ENCODE results near the gene EIF4E3.

Gene EIF4E3

GRCh38 chr3:71702131-71703024, 22.8 kb downstream of the EIF4E3 start:
- ATAC-seq: no peak
- TF ChIP-seq ZC3H10 (CRISPR knock-in tag; IDR thresholded peaks at IDR 0.05) (no peak), TSHZ2 (CRISPR knock-in tag; IDR thresholded peaks at IDR 0.05) (no peak), ARNTL (CRISPR knock-in tag; IDR thresholded peaks at IDR 0.05; ENCODE audit: borderline replicate concordance, low read depth) (no peak), ZFP30 (CRISPR knock-in tag; IDR thresholded peaks at IDR 0.05) (no peak), GLIS3 (CRISPR knock-in tag; IDR thresholded peaks at IDR 0.05) (no peak), ESRRG (CRISPR knock-in tag; IDR thresholded peaks at IDR 0.05) (no peak), CSDC2 (CRISPR knock-in tag; IDR thresholded peaks at IDR 0.05) (no peak), RARB (CRISPR knock-in tag; IDR thresholded peaks at IDR 0.05) (no peak), ZNF70 (CRISPR knock-in tag; IDR thresholded peaks at IDR 0.05) (no peak), ZNF565 (CRISPR knock-in tag; conservative IDR thresholded peaks at IDR 0.05; ENCODE audit: low read depth) (no peak), PPARA (CRISPR knock-in tag; IDR thresholded peaks at IDR 0.05; ENCODE audit: borderline replicate concordance) (no peak), BACH2 (CRISPR knock-in tag; IDR thresholded peaks at IDR 0.05; ENCODE audit: borderline replicate concordance) (no peak), ISL1 (CRISPR knock-in tag; IDR thresholded peaks at IDR 0.05) (no peak), OSR1 (CRISPR knock-in tag; IDR thresholded peaks at IDR 0.05) (no peak), TCF4 (CRISPR knock-in tag; IDR thresholded peaks at IDR 0.05; ENCODE audit: borderline replicate concordance) (no peak)
- TF ChIP-seq, protein P1, sequence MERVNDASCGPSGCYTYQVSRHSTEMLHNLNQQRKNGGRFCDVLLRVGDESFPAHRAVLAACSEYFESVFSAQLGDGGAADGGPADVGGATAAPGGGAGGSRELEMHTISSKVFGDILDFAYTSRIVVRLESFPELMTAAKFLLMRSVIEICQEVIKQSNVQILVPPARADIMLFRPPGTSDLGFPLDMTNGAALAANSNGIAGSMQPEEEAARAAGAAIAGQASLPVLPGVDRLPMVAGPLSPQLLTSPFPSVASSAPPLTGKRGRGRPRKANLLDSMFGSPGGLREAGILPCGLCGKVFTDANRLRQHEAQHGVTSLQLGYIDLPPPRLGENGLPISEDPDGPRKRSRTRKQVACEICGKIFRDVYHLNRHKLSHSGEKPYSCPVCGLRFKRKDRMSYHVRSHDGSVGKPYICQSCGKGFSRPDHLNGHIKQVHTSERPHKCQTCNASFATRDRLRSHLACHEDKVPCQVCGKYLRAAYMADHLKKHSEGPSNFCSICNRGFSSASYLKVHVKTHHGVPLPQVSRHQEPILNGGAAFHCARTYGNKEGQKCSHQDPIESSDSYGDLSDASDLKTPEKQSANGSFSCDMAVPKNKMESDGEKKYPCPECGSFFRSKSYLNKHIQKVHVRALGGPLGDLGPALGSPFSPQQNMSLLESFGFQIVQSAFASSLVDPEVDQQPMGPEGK (CRISPR knock-in tag; IDR thresholded peaks at IDR 0.05; ENCODE audit: borderline replicate concordance): no peak
- TF ChIP-seq, protein P2, sequence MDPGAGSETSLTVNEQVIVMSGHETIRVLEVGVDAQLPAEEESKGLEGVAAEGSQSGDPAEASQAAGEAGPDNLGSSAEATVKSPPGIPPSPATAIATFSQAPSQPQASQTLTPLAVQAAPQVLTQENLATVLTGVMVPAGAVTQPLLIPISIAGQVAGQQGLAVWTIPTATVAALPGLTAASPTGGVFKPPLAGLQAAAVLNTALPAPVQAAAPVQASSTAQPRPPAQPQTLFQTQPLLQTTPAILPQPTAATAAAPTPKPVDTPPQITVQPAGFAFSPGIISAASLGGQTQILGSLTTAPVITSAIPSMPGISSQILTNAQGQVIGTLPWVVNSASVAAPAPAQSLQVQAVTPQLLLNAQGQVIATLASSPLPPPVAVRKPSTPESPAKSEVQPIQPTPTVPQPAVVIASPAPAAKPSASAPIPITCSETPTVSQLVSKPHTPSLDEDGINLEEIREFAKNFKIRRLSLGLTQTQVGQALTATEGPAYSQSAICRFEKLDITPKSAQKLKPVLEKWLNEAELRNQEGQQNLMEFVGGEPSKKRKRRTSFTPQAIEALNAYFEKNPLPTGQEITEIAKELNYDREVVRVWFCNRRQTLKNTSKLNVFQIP (CRISPR knock-in tag; IDR thresholded peaks at IDR 0.05; ENCODE audit: borderline replicate concordance, low read depth): no peak
- TF ChIP-seq, protein P3, sequence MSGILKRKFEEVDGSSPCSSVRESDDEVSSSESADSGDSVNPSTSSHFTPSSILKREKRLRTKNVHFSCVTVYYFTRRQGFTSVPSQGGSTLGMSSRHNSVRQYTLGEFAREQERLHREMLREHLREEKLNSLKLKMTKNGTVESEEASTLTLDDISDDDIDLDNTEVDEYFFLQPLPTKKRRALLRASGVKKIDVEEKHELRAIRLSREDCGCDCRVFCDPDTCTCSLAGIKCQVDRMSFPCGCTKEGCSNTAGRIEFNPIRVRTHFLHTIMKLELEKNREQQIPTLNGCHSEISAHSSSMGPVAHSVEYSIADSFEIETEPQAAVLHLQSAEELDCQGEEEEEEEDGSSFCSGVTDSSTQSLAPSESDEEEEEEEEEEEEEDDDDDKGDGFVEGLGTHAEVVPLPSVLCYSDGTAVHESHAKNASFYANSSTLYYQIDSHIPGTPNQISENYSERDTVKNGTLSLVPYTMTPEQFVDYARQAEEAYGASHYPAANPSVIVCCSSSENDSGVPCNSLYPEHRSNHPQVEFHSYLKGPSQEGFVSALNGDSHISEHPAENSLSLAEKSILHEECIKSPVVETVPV (CRISPR knock-in tag; IDR thresholded peaks at IDR 0.05): no peak

- no peak for ATAC-seq
- TF ChIP-seq RARB (CRISPR knock-in tag; IDR thresholded peaks at IDR 0.05) (no peak), ZC3H10 (CRISPR knock-in tag; IDR thresholded peaks at IDR 0.05) (no peak), ZNF70 (CRISPR knock-in tag; IDR thresholded peaks at IDR 0.05) (no peak), TOX (CRISPR knock-in tag; IDR thresholded peaks at IDR 0.05; ENCODE audit: borderline replicate concordance) (no peak), SNAI2 (CRISPR knock-in tag; IDR thresholded peaks at IDR 0.05) (no peak), ZFP3 (CRISPR knock-in tag; IDR thresholded peaks at IDR 0.05) (no peak)
- TF ChIP-seq, protein P3 (CRISPR knock-in tag; IDR thresholded peaks at IDR 0.05): no peak
Observed at GRCh38 chr3:71701251-71701762, 23.9 kb downstream of the EIF4E3 start.
